Uterus (tissue), 4 donors: Measurements from ENCODE around the gene INAFM2. TPM values are rescaled to one million over a fixed set of nuclear protein-coding genes. Genes with fewer than 3 reads are reported as not detected.

Experiments
- DNase-seq, 2 donors: peaks; one replicate each; pipeline ENCODE4 v3.0.0-alpha.2; 2019 to 2020
- H3K27ac ChIP-seq, 2 donors: fragments of 200-600 bp; sonication (generic); 1 replicate in 1 of 2; 2 replicates in 1 of 2; pipeline ENCODE4 v1.5.1; 2016 to 2018
- H3K27me3 ChIP-seq, 2 donors: fragments of 200-600 bp; sonication (generic); one replicate each; pipeline ENCODE4 v1.5.1; 2018 to 2019; ENCODE audit warnings: control low read depth in 1 of 2
- H3K36me3 ChIP-seq, 2 donors: fragments of 200-600 bp; sonication (generic); one replicate each; pipeline ENCODE4 v1.5.1; 2019; ENCODE audit warnings: control low read depth in 1 of 2
- H3K4me1 ChIP-seq, 2 donors: fragments of 200-600 bp; sonication (generic); one replicate each; pipeline ENCODE4 v1.5.1; 2018 to 2019; ENCODE audit warnings: control low read depth in 1 of 2
- H3K4me3 ChIP-seq, 2 donors: fragments of 200-600 bp; sonication (generic); 1 replicate in 1 of 2; 2 replicates in 1 of 2; pipeline ENCODE4 v1.5.1; 2018 to 2019; ENCODE audit warnings: mild to moderate bottlenecking in 1 of 2
- H3K9me3 ChIP-seq, 2 donors: fragments of 200-600 bp; sonication (generic); one replicate each; pipeline ENCODE4 v1.5.1; 2019; ENCODE audit warnings: control low read depth in 1 of 2
- POLR2A ChIP-seq, 2 donors: fragments of 450-650 bp; IDR thresholded peaks; one replicate each; pipeline ENCODE4 v1.6.1; 2016; ENCODE audit warnings: antibody characterized with exemption in 2 of 2, mild to moderate bottlenecking in 1 of 2, moderate library complexity in 1 of 2
- intact Hi-C: fragments of 100-400 bp; cut with DNase I; formaldehyde crosslinking; loops from one replicate; pipeline ENCODE4 v1.15.1; 2023; ENCODE audit warnings: low total_unique reads
- total RNA-seq, 4 donors: library from RNA; depleted of rRNA in 3 of 4; stranded (reverse); fragments of >200 nt in 3 of 4; gene quantifications; one replicate each; pipeline versions ENCODE4 v1.1.0 to v1.2.4, GENCODE V29; 2014 to 2023
- TF ChIP-seq, protein P1 (sequence below), 4 experiments: fragments of 200-600 bp in 2 of 4; fragments of 450-650 bp in 2 of 4; sonication (generic) in 2 of 4; IDR thresholded peaks; one replicate each; pipeline ENCODE4 v1.5.1; 2016 to 2019; ENCODE audit warnings: antibody characterized with exemption in 4 of 4, mild to moderate bottlenecking in 2 of 4, moderate library complexity in 1 of 4
- donor health status: DM: yes; HTN: yes; CAD: no.

The INAFM2 gene
- total RNA-seq, 4 donors from 2014 or later, result 3.2 to 68.1 (median 8.9) TPM

DNA sequence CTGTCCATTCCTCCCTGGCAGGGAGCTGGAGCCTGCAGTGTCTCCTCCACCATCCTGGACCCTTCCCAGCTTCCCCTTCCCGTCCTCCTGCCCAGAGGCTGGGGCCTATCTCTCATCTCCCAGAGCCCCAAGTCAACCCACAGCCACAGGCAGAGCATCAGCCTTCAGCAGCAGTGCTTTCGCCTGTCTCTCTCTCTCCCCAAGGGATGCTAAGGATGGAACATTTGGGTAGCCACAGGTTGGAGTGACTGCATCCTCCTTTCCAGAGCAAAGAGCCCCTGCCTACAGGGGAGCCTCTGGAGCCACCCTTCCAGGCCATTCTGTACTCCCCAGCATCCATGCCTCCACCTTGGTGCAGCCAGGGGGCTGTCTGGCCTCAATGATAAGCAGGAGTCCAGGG, 19.9 kb upstream of the INAFM2 start:
- Histone ChIP-seq H3K4me3 (no peak overlapping the region), H3K27ac (no peak overlapping the region), H3K9me3 (no peaks in the 10 kb centered on the region), H3K4me1 (no peaks in the 10 kb centered on the region), H3K27me3 (no peaks in the 10 kb centered on the region), H3K36me3 (no peaks in the 10 kb centered on the region)
- TF ChIP-seq POLR2A (IDR thresholded peaks at IDR 0.05), result no peak
- TF ChIP-seq, protein P1, sequence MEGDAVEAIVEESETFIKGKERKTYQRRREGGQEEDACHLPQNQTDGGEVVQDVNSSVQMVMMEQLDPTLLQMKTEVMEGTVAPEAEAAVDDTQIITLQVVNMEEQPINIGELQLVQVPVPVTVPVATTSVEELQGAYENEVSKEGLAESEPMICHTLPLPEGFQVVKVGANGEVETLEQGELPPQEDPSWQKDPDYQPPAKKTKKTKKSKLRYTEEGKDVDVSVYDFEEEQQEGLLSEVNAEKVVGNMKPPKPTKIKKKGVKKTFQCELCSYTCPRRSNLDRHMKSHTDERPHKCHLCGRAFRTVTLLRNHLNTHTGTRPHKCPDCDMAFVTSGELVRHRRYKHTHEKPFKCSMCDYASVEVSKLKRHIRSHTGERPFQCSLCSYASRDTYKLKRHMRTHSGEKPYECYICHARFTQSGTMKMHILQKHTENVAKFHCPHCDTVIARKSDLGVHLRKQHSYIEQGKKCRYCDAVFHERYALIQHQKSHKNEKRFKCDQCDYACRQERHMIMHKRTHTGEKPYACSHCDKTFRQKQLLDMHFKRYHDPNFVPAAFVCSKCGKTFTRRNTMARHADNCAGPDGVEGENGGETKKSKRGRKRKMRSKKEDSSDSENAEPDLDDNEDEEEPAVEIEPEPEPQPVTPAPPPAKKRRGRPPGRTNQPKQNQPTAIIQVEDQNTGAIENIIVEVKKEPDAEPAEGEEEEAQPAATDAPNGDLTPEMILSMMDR (IDR thresholded peaks at IDR 0.05), result no peak
- intact Hi-C loops, result no loop called here
- no peak for DNase-seq

- no peak overlapping the region for H3K4me3 ChIP-seq
- TF ChIP-seq POLR2A (IDR thresholded peaks at IDR 0.05), result no peak
- TF ChIP-seq, protein P1 (IDR thresholded peaks at IDR 0.05), result no peak
- H3K36me3 ChIP-seq, result no peaks in the 10 kb centered on the region
- H3K4me1 ChIP-seq, result no peaks in the 10 kb centered on the region
- intact Hi-C loops, result no loop called here
- DNase-seq, result no peak
- no peak overlapping the region for H3K27ac ChIP-seq
- no peaks in the 10 kb centered on the region for H3K9me3 ChIP-seq
- H3K27me3 ChIP-seq, result no peaks in the 10 kb centered on the region
Observed at GRCh38 chr15:40305281-40305680, 18.2 kb upstream of the INAFM2 start.

GRCh38 chr15:40306371-40306770, 17.1 kb upstream of the INAFM2 start:
- TF ChIP-seq, protein P1 (IDR thresholded peaks at IDR 0.05), result no peak
- TF ChIP-seq POLR2A (IDR thresholded peaks at IDR 0.05), result no peak
- intact Hi-C loops, result no loop called here
- no peaks in the 10 kb centered on the region for H3K9me3 ChIP-seq
- H3K36me3 ChIP-seq, result no peaks in the 10 kb centered on the region
- no peak for DNase-seq
- no peaks in the 10 kb centered on the region for H3K4me1 ChIP-seq
- no peak overlapping the region for H3K27ac ChIP-seq
- H3K4me3 ChIP-seq, result no peak overlapping the region
- no peaks in the 10 kb centered on the region for H3K27me3 ChIP-seq

- Histone ChIP-seq H3K4me3 (no peak overlapping the region), H3K9me3 (no peaks in the 10 kb centered on the region), H3K36me3 (no peaks in the 10 kb centered on the region), H3K27me3 (no peaks in the 10 kb centered on the region), H3K27ac (no peak overlapping the region), H3K4me1 (no peaks in the 10 kb centered on the region)
- TF ChIP-seq, protein P1 (IDR thresholded peaks at IDR 0.05), result no peak
- TF ChIP-seq POLR2A (IDR thresholded peaks at IDR 0.05), result no peak
- no peak for DNase-seq
- intact Hi-C loops, result no loop called here
Observed at GRCh38 chr15:40306908-40307307, 16.6 kb upstream of the INAFM2 start.

DNA sequence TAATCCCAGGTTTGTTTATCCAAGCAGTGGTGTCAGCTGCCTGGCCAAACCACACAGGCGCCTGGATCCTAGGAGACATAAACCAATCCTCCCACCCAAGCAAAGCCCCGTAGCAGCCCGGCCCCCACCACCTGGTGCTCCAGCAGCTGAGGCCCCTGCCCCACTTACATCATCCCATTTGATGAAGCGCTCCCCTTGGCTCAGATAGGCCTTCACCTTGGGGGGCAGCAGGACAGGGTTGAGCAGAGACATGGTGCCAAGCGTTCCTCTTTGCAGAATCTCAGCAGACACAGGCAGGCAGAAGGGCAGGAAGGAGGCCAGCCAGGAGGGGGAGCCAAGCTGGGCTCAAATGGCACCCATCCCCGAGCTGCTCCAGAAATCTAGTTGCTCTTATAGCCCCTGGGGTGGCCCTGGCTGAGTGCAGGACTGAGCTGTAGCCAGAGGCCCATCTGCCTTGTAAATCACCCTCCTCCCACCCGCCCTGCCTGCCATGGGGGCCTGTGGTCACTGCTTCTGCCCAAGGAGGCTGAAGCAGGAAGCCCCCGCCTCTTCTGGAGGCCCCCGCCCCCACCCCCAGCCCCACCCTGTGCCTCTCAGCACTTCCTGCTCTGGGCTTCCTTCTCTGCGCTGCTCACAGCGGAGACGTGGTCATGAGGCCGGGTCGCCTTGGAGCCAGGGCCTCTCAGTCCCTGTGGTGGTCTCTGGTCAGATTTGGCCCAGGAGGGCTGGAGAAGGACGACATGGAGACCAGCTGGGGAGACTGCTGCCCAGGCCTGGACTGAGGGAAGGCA, 15.9 kb upstream of the INAFM2 start, which contains the start of gene PLCB2:
PLCB2 (minus strand) TSS at position 515 of the 791 bp plus-strand sequence; CDS start at position 252, 263 bp downstream.
- Histone ChIP-seq H3K27ac (no peak within 1 kb of the TSS), H3K4me3 (no peak within 1 kb of the TSS), H3K36me3 (no peaks in the 10 kb centered on the region), H3K4me1 (no peaks in the 10 kb centered on the region), H3K9me3 (no peaks in the 10 kb centered on the region), H3K27me3 (no peaks in the 10 kb centered on the region)
- DNase-seq, result no peak
- TF ChIP-seq, protein P1 (IDR thresholded peaks at IDR 0.05), result no peak
- no peak for TF ChIP-seq POLR2A (IDR thresholded peaks at IDR 0.05)
- intact Hi-C loops, result no loop called here
